ENCODE measurements around the gene NMRAL1.

Gene NMRAL1

GRCh38 chr16:4474192-4474961, at the start of gene NMRAL1:
Gene NMRAL1 (minus strand): TSS chr16:4474625. CDS start chr16:4474132, 493 bp downstream.
- peak within 1 kb of the TSS; percentile 65 to 72 for H3K4me3 ChIP-seq (ENCODE audit: low read depth in 1 of 2, low read length in 1 of 2)
- TF ChIP-seq, protein P1, sequence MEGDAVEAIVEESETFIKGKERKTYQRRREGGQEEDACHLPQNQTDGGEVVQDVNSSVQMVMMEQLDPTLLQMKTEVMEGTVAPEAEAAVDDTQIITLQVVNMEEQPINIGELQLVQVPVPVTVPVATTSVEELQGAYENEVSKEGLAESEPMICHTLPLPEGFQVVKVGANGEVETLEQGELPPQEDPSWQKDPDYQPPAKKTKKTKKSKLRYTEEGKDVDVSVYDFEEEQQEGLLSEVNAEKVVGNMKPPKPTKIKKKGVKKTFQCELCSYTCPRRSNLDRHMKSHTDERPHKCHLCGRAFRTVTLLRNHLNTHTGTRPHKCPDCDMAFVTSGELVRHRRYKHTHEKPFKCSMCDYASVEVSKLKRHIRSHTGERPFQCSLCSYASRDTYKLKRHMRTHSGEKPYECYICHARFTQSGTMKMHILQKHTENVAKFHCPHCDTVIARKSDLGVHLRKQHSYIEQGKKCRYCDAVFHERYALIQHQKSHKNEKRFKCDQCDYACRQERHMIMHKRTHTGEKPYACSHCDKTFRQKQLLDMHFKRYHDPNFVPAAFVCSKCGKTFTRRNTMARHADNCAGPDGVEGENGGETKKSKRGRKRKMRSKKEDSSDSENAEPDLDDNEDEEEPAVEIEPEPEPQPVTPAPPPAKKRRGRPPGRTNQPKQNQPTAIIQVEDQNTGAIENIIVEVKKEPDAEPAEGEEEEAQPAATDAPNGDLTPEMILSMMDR (IDR thresholded peaks at IDR 0.05): peak; percentile 13
- H3K27me3 ChIP-seq: no peaks in the 10 kb centered on the region
- no peaks in the 10 kb centered on the region for H3K36me3 ChIP-seq
- H3K27ac ChIP-seq: peak within 1 kb of the TSS; percentile 59
- H3K9me3 ChIP-seq: no peaks in the 10 kb centered on the region
- peaks cover 33 to 53% of the 10 kb centered on the region in 2 experiments for H3K4me1 ChIP-seq (ENCODE audit: control insufficient read depth in 1 of 2, insufficient read depth in 1 of 2, low read depth in 1 of 2, low read length in 1 of 2)

DNA sequence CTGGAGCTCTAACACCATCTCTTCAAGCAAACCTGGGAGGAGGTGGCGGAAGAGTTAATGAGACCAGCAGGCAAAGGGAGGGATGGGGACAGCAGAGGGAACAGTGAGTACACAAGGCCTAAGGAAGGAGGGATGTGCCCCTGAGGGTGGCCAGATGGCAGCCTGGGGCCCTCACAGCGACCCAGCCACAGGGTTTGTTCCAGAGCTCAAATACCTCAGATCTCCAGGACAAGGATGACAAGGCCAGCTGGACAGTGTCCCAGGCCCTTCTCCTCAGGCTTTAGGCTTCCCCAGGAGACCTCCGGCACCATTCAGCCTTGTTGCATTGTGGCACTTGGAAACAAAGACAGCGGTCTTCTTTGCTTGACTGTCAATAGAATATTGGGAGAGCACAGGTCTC, 49.3 kb upstream of the NMRAL1 start:
- H3K27ac ChIP-seq: no peak overlapping the region
- no peak overlapping the region for H3K4me3 ChIP-seq (ENCODE audit: low read depth in 1 of 2, low read length in 1 of 2)
- no peaks in the 10 kb centered on the region for H3K36me3 ChIP-seq
- peaks cover 7 to 9% of the 10 kb centered on the region in 2 experiments for H3K4me1 ChIP-seq (ENCODE audit: control insufficient read depth in 1 of 2, insufficient read depth in 1 of 2, low read depth in 1 of 2, low read length in 1 of 2)
- no peaks in the 10 kb centered on the region for H3K9me3 ChIP-seq
- H3K27me3 ChIP-seq: no peaks in the 10 kb centered on the region
- TF ChIP-seq, protein P1 (IDR thresholded peaks at IDR 0.05): no peak

DNA sequence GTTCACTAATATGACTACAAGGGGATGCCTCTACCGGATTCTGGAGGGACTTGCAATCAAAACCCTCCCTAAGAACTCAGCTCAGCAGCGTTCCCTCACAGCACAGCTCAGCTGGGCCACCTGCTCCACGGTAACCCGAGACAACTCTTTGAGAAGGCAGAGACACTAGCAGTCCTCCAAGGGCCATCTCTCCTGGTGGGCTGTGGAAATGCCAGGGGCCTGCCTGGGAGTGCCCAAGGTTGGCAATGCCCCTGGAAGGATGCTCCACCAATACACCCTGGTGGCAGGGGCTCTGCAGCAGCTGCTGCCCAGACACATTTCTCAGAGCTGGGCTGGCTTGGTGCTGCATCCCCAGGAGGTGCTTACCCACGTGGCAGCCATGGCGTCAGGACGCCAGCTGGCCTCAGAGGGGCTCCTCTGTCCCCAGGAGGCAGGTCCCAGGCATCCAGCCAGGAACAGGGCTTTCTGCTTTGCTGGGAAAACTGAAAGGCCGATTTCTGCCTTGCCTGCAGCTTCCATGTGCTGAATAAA, 47.7 kb upstream of the NMRAL1 start:
- H3K27me3 ChIP-seq: no peaks in the 10 kb centered on the region
- TF ChIP-seq, protein P1 (IDR thresholded peaks at IDR 0.05): no peak
- H3K4me1 ChIP-seq (ENCODE audit: control insufficient read depth in 1 of 2, insufficient read depth in 1 of 2, low read depth in 1 of 2, low read length in 1 of 2): peaks cover 6 to 7% of the 10 kb centered on the region in 2 experiments
- no peaks in the 10 kb centered on the region for H3K36me3 ChIP-seq
- H3K27ac ChIP-seq: no peak overlapping the region
- no peak overlapping the region for H3K4me3 ChIP-seq (ENCODE audit: low read depth in 1 of 2, low read length in 1 of 2)
- no peaks in the 10 kb centered on the region for H3K9me3 ChIP-seq

GRCh38 chr16:4520913-4521312, 46.5 kb upstream of the NMRAL1 start:
- TF ChIP-seq, protein P1 (IDR thresholded peaks at IDR 0.05): no peak
- peaks cover 12 to 13% of the 10 kb centered on the region in 2 experiments for H3K4me1 ChIP-seq (ENCODE audit: control insufficient read depth in 1 of 2, insufficient read depth in 1 of 2, low read depth in 1 of 2, low read length in 1 of 2)
- no peaks in the 10 kb centered on the region for H3K36me3 ChIP-seq
- H3K9me3 ChIP-seq: no peaks in the 10 kb centered on the region
- H3K27ac ChIP-seq: no peak overlapping the region
- no peak overlapping the region for H3K4me3 ChIP-seq (ENCODE audit: low read depth in 1 of 2, low read length in 1 of 2)
- H3K27me3 ChIP-seq: no peaks in the 10 kb centered on the region

GRCh38 chr16:4519274-4520058, 45.0 kb upstream of the NMRAL1 start:
- peaks cover 23 to 26% of the 10 kb centered on the region in 2 experiments for H3K4me1 ChIP-seq (ENCODE audit: control insufficient read depth in 1 of 2, insufficient read depth in 1 of 2, low read depth in 1 of 2, low read length in 1 of 2)
- H3K9me3 ChIP-seq: no peaks in the 10 kb centered on the region
- peaks cover 3% of the 10 kb centered on the region for H3K36me3 ChIP-seq
- no peaks in the 10 kb centered on the region for H3K27me3 ChIP-seq
- TF ChIP-seq, protein P1 (IDR thresholded peaks at IDR 0.05): no peak
- no peak overlapping the region for H3K27ac ChIP-seq
- no peak overlapping the region for H3K4me3 ChIP-seq (ENCODE audit: low read depth in 1 of 2, low read length in 1 of 2)
